K562 (cell line): ENCODE results near the gene FSTL4. TPM values are rescaled to one million over a fixed set of nuclear protein-coding genes. Genes with fewer than 3 reads are reported as not detected.
A peak's percentile ranks its signal among the peaks of the same experiment; 100 is the strongest.

ENCODE experiments used
- ATAC-seq: fragments of 200-7000 bp; cut with Tn5 transposase; 3 replicates; pipeline ENCODE4 v1.9.1; 2020; ENCODE audit warnings: moderate library complexity
- BruUV-seq: library from RNA; stranded (reverse); fragments of 400-500 nt; replicated peaks from 2 replicates; lab custom pipeline; 2021; lab: Mats Ljungman, UMichigan
- CTCF ChIA-PET: fragments of 300-600 bp; formaldehyde crosslinking; extraction: SDS; loops from one replicate; lab custom pipeline; 2021; ENCODE audit warnings: low intra/inter-chr PET ratio; lab: Yijun Ruan, JAX
- POLR2A ChIA-PET: fragments of 300-600, 350-650 bp; sonication (Branson Sonifier 250); formaldehyde crosslinking; extraction: SDS; loops from one replicate; lab custom pipeline; 2021; ENCODE audit warnings: antibody characterized with exemption, inconsistent platforms; lab: Yijun Ruan, JAX
- DNase-seq, 4 experiments: peaks; one replicate each; pipeline versions ENCODE4 v3.0.0 to v3.0.0-alpha.2; 2011 to 2018; ENCODE audit warnings: low spot score in 3 of 4, mixed read lengths in 3 of 4; ENCODE audit errors: extremely low read depth in 1 of 4
- FAIRE-seq: peaks from 2 replicates; lab custom pipeline; 2011; peaks lifted over from hg19 to GRCh38; lab: Jason Lieb, UNC
- H2AFZ ChIP-seq: 2 replicates; pipeline ENCODE4 v1.6.0; 2011; ENCODE audit warnings: low read depth, low read length, control low read depth, inconsistent platforms
- H3K27ac ChIP-seq: fragments of 200-600 bp; 3 replicates; pipeline ENCODE4 v1.8.0; 2011; ENCODE audit warnings: low read depth, mild to moderate bottlenecking, control low read depth, inconsistent platforms, low read length, moderate library complexity, mixed read lengths; ENCODE audit errors: extremely low read depth
- H3K27me3 ChIP-seq, 2 experiments: fragments of 300-600 bp in 1 of 2; 2 replicates in 1 of 2; 3 replicates in 1 of 2; pipeline versions ENCODE4 v1.6.0 to v1.8.0; 2011; ENCODE audit warnings: inconsistent platforms in 2 of 2, low read length in 2 of 2, mild to moderate bottlenecking in 1 of 2, mixed read lengths in 1 of 2, moderate library complexity in 1 of 2; ENCODE audit not compliant: control insufficient read depth in 2 of 2, insufficient read depth in 2 of 2
- H3K36me3 ChIP-seq: fragments of 300-600 bp; 3 replicates; pipeline ENCODE4 v1.8.0; 2011; ENCODE audit warnings: mild to moderate bottlenecking, low read length, inconsistent platforms; ENCODE audit not compliant: control insufficient read depth, insufficient read depth
- H3K4me1 ChIP-seq, 2 experiments: fragments of 200-600 bp in 1 of 2; replicated peaks in 1 of 2; 2 replicates in 1 of 2; 3 replicates in 1 of 2; pipeline versions ENCODE4 v1.5.1 to v1.8.0; 2011; ENCODE audit warnings: inconsistent platforms in 2 of 2, low read length in 2 of 2, mild to moderate bottlenecking in 1 of 2, mixed read lengths in 1 of 2, moderate library complexity in 1 of 2; ENCODE audit not compliant: control insufficient read depth in 2 of 2, insufficient read depth in 2 of 2
- H3K4me2 ChIP-seq: 2 replicates; pipeline ENCODE4 v1.6.1; 2011; ENCODE audit warnings: low read length, control low read depth, inconsistent platforms, mixed read lengths; ENCODE audit not compliant: insufficient read depth
- H3K4me3 ChIP-seq: fragments of 200-600 bp; sonication (generic), shearing (Covaris generic); 2 replicates; pipeline ENCODE4 v1.5.1; 2016; ENCODE audit warnings: control low read depth, inconsistent platforms
- H3K79me2 ChIP-seq: fragments of 200-600 bp; 3 replicates; pipeline ENCODE4 v1.8.0; 2011; ENCODE audit warnings: low read length, inconsistent platforms; ENCODE audit not compliant: control insufficient read depth, insufficient read depth
- H3K9ac ChIP-seq, 2 experiments: 2 replicates each; pipeline versions ENCODE4 v1.6.0 to v1.6.1; 2011; ENCODE audit warnings: low read depth in 2 of 2, low read length in 2 of 2, control low read depth in 1 of 2, inconsistent platforms in 1 of 2, mild to moderate bottlenecking in 1 of 2, mixed read lengths in 1 of 2; ENCODE audit not compliant: insufficient read depth in 1 of 2
- H3K9me1 ChIP-seq: one replicate; pipeline ENCODE4 v1.6.0; 2011; ENCODE audit warnings: inconsistent platforms, mild to moderate bottlenecking, low read length, moderate library complexity; ENCODE audit not compliant: control insufficient read depth, insufficient read depth
- H3K9me3 ChIP-seq: replicated peaks from 2 replicates; pipeline ENCODE4 v1.5.1; 2011; ENCODE audit warnings: low read depth, low read length, inconsistent platforms; ENCODE audit not compliant: control insufficient read depth, insufficient read depth
- H4K20me1 ChIP-seq: replicated peaks from 2 replicates; pipeline ENCODE4 v1.6.1; 2011; ENCODE audit warnings: low read length, inconsistent platforms, mixed read lengths; ENCODE audit not compliant: control insufficient read depth, insufficient read depth
- ARID4B ChIP-seq: sonication (generic); formaldehyde crosslinking; IDR thresholded peaks from 2 replicates; pipeline ENCODE4 v1.8.0; 2022; ENCODE audit warnings: mild to moderate bottlenecking, missing genetic modification reagents
- RFX1 ChIP-seq: fragments of 450-650 bp; IDR thresholded peaks from 2 replicates; pipeline ENCODE4 v1.6.1; 2016; ENCODE audit warnings: mild to moderate bottlenecking, moderate library complexity
- WGBS: fragments of 100-300 bp; shearing (Covaris generic); methylation state at CpG from one replicate; pipeline ENCODE4 v1.1.6; 2016; ENCODE audit warnings: low coverage, mixed read lengths; ENCODE audit not compliant: insufficient coverage; ENCODE audit errors: missing lambda C conversion rate; 5-methylcytosine and 5-hydroxymethylcytosine counted together
- in situ Hi-C: fragments of 300-500 bp; cut with MboI; formaldehyde crosslinking; loops from 4 replicates; pipeline ENCODE4 v1.15.0; 2018; ENCODE audit warnings: inconsistent platforms, mixed read lengths
- intact Hi-C: fragments of 100-400 bp; cut with micrococcal nuclease; formaldehyde crosslinking; loops from 2 replicates; pipeline ENCODE4 v1.14.2; 2022
- polyA plus RNA-seq, 8 experiments: library from polyadenylated mRNA; depleted of rRNA in 4 of 8; stranded (reverse) in 5 of 8; unstranded in 3 of 8; fragments of >200 nt; fragmentation: Nextera tagmentation in 2 of 8; fragmentation: Illumina TruSeq in 1 of 8; extraction: Ambion mirVana in 2 of 8; extraction: Trizol in 1 of 8; gene quantifications; 2 replicates each; pipeline versions ENCODE4 v1.2.1 to v1.2.3, GENCODE V29; 2011 to 2014; ENCODE audit warnings: inconsistent platforms in 1 of 8, missing spikeins in 1 of 8
- total RNA-seq, 7 experiments: library from RNA; depleted of rRNA in 6 of 7; stranded (reverse); fragments of >200 nt in 6 of 7; fragmentation: Illumina TruSeq in 2 of 7; extraction: Trizol in 2 of 7; gene quantifications; 2 replicates each; pipeline versions ENCODE4 v1.2.1 to v1.2.3, GENCODE V29; 2011 to 2021; ENCODE audit warnings: low replicate concordance in 1 of 7

The FSTL4 gene
- total and polyA plus RNA-seq, 9 of the 15 experiments (the other 6 are each of a cell fraction or from before 2014, with no cell fraction given): 0.08 to 0.18 (median 0.10) TPM; not detected in 5

- no peak overlapping the region for H3K4me3 ChIP-seq
- 0% methylated on average over 2 of the region's 2 CpGs for WGBS
- no peak overlapping the region for H3K9ac ChIP-seq
- DNase-seq (no peak), ATAC-seq (no peak), FAIRE-seq (no peak)
- H3K27ac ChIP-seq: no peak overlapping the region
- no peaks in the 10 kb centered on the region for H3K4me1 ChIP-seq
- BruUV-seq: no TSS peak
- H3K4me2 ChIP-seq: no peak overlapping the region
- no peaks in the 10 kb centered on the region for H3K9me3 ChIP-seq
- CTCF ChIA-PET: no interaction called here
- TF ChIP-seq RFX1: peak; percentile 26; the same call in 1 of the 2 replicates
- TF ChIP-seq ARID4B (CRISPR knock-in tag): no peak
- in situ Hi-C loops (no loop called here), intact Hi-C loops (no loop called here)
- H3K27me3 ChIP-seq: peaks cover 4 to 47% of the 10 kb centered on the region in 2 experiments; a peak in 3 of 5 replicates
- POLR2A ChIA-PET: no interaction called here
- no peaks in the 10 kb centered on the region for H3K36me3 ChIP-seq
- no peaks in the 10 kb centered on the region for H3K9me1 ChIP-seq
- no peak overlapping the region for H2AFZ ChIP-seq
- H3K79me2 ChIP-seq: no peaks in the 10 kb centered on the region
- H4K20me1 ChIP-seq: no peaks in the 10 kb centered on the region
Observed at GRCh38 chr5:133397348-133397747, 215.0 kb downstream of the FSTL4 start.
